ENCODE results near the gene GSG1L.

GRCh38 chr16:27922433-27922832 lies 141.1 kb downstream of the GSG1L start:
- TF ChIP-seq CTCF (IDR thresholded peaks at IDR 0.05) (no peak), POLR2A (IDR thresholded peaks at IDR 0.05) (no peak)

All from adrenal gland (tissue), 5 donors.